GM21717 (cell line): Measurements from ENCODE around the gene MRTFB.
"Not testable (repeated sequence)": the region's sequence is repeated elsewhere in the genome, so short reads cannot be mapped to it uniquely, and the experiment has no call there.

ENCODE experiments used
- ATAC-seq: cut with Tn5 transposase; IDR thresholded peaks from one replicate; pipeline ENCODE4 v1.9.1; 2021; ENCODE audit warnings: mild to moderate bottlenecking, moderate library complexity; ENCODE audit not compliant: unreplicated experiment

The MRTFB gene

GRCh38 chr16:14180481-14180944, 109.4 kb downstream of the MRTFB start:
- ATAC-seq, result no peak

GRCh38 chr16:14181371-14182050, 110.4 kb downstream of the MRTFB start:
- ATAC-seq, result no peak

GRCh38 chr16:14182999-14183398, 111.9 kb downstream of the MRTFB start:
- no peak for ATAC-seq

GRCh38 chr16:14183962-14184361, 112.8 kb downstream of the MRTFB start:
- ATAC-seq, result not testable (repeated sequence)

GRCh38 chr16:14186007-14186794, 115.1 kb downstream of the MRTFB start:
- ATAC-seq, result no peak

DNA sequence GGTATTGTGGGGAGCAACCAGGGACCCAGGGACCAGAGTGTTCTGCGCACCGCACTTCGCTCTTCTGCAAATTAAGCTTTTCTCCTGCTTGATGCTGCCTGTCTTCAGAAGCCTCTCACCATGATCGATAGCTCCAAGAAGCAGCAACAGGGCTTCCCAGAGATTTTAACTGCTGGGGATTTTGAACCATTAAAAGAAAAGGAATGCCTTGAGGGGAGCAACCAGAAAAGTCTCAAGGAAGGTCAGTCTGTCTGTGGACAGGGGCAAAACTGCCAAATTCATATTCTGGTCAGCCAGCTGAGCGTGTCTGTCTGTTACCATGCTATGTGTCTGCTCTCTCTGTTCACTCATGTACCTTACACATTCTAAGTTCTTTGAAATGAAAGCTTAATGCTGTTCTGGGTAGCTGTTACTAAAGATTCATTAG, 115.7 kb downstream of the MRTFB start:
- ATAC-seq, result no peak

- no peak for ATAC-seq
Measured at GRCh38 chr16:14187517-14188338, 116.6 kb downstream of the MRTFB start.

DNA sequence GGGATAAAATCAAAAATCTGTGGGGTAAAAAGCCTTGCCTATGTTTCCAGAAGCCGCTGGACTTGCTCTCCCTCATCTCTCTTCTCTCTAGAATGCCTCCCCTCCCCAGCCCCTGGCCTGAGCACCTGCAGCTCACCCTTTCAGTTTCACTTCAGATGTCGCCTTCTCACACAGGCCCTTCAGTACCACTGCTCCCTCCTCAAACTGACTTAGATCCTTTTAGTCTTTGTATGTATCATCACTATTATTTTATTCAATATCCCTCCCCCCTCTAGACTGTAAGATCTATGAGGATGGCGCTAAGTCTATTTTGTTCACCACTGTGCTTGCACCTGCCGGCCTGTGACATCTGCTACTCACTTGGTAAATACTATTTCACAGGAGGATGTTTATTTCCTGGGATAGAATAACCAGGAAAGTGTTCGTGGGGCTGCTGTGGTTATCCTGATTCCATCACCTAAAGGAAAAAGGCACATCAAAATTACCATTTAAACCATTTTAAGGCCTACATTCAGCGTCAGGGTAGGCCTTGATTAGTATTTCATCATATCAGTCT, 122.3 kb downstream of the MRTFB start:
- peak; percentile 93 for ATAC-seq

- ATAC-seq, result no peak
Measured at GRCh38 chr16:14194721-14195120, 123.6 kb downstream of the MRTFB start.

GRCh38 chr16:14196011-14196410, 124.9 kb downstream of the MRTFB start:
- no peak for ATAC-seq

- ATAC-seq, result no peak
Measured at GRCh38 chr16:14196539-14196938, 125.4 kb downstream of the MRTFB start.

- no peak for ATAC-seq
Measured at GRCh38 chr16:14198012-14198411, 126.9 kb downstream of the MRTFB start.

GRCh38 chr16:14198572-14198971, 127.5 kb downstream of the MRTFB start:
- no peak for ATAC-seq

DNA sequence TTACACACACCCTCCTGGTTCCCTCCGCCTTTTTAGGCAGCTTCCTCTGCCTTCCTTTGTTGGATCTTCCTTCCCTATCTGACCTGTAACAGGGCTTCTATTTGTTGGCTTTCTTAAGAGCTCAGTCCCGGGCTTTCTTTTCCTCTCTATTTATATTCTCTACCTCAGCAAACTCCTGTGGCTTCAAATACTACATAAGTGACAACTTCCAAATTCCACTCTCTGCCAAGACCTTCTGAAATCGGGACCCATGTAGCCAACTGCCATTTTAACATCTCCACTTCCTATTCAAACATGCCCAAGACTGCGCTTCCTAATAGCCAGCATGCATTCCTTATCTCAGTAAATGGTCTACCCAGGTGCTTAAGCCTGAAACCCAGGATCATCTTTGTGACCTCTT, 128.1 kb downstream of the MRTFB start:
- no peak for ATAC-seq

DNA sequence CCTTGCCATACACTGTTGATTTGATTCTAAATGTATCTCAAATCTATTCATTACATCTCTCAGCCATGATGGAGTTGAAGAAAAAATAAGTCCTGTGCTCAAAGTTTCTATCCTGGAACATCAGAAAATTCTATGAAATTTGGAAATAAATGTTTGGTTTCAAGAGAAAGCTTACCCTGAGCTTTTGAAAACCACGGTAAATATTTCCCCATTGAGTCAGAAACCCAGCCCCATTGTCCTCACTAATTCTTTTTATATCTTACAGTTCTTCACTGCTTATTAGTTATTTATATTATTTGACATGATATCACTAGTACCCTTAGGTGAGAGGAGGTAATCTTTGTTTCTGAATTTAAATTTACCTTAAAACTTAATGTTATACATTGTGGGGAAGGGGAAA, 128.5 kb downstream of the MRTFB start:
- ATAC-seq, result no peak

DNA sequence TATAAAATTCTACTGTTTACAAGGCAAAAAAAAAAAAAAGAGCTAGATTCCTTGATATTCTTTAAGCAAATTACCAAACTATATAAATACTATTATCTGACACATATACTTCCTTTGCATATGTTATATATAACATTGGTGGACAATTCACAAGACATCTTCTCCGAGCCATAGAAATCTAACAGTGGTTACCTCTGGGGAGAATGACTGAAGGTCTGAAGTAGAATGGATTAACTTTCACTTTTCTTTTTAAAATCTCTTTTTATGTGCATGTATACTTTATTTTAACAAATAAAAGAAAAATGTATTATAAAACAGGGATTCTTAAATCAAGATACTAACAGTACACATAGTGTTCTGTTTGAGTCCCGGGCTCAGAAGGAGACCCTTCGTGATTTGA, 131.0 kb downstream of the MRTFB start:
- ATAC-seq, result no peak

- no peak for ATAC-seq
Measured at GRCh38 chr16:14202697-14203096, 131.6 kb downstream of the MRTFB start.

DNA sequence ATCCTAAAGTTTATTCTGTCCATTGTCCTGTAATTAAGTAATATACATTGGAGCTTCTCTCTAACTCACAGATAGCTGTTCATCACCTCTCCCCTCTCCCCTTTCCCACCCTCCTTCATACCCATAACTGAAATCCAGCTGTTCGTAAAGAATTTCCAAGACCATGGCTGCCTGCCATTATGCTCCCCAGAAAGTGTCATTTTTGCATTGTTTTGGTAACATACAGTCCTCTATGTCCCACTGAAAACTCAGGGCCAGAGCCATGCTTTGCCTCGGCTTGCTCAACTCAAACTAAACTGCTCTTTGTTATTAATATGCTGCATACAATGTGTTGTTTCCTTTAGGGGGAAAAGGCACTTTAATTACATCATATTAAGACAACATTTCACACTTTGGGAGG, 132.0 kb downstream of the MRTFB start:
- no peak for ATAC-seq

GRCh38 chr16:14205666-14206065, 134.5 kb downstream of the MRTFB start:
- no peak for ATAC-seq

DNA sequence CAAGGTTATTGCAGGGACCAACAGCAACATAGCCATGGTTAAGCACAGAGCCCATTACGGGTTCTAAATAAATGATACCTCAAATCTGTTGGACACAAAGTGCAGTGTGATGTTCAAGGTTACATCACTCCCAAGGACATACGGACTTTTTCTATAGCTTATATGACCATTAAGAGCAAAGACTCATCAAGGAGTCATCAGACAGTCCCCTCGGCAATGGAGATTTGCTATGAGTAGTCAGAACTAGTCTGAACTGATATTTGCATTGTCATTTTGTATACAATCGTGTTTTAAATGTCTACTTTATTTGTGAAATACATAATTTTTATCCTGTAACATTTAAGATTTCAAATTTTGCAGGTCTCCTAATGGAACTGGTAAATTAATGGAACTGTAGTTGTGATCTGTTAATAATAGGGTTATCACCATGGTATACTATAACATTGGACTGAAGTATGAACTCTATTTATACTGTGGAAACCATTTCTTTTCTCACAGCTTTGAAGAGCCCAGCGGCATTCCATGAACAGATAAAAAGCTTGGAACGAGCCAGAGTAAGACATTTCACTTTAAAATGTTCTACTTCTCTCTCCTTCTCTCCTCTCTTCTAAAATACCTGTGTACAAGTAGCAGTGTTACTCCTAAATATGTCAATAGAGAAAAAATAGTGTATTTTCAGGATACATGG, 140.9 kb downstream of the MRTFB start:
- no peak for ATAC-seq

DNA sequence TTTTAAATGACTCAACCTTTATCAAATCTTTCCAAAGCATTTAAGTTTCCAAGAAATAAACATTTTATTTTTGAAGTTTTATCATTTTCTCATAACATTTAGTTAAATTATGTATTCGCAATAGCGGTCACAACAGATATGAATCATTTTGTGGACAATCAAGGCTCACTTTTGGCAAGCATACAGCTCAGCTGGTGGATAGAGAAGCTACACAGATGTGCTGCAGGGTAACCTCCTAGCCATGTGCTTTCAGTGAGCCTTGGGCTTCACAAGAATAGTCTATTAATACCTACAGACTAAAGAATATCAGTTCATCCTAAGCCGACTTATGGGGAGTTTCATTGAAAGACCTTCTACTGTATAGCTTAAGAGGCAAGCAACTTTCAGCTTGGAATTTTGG, 144.8 kb downstream of the MRTFB start:
- ATAC-seq, result no peak
